ENCODE data around the gene CCL4. TPM values are rescaled to one million over a fixed set of nuclear protein-coding genes. Genes with fewer than 3 reads are reported as not detected.
A peak's percentile ranks its signal among the peaks of the same experiment; 100 is the strongest.

Gene CCL4
- total and polyA plus RNA-seq, 2 donors (not counting 1 experiment from before 2014, with no cell fraction given), result 3.5 to 7.6 TPM

GRCh38 chr17:36123431-36123830, 19.8 kb downstream of the CCL4 start:
- no peak overlapping the region for H3K27ac ChIP-seq (ENCODE audit: low read length in 2 of 2)
- ATAC-seq (ENCODE audit: low read depth) (no peak), DNase-seq (no peak)
- H3K4me2 ChIP-seq (replicated peaks; ENCODE audit: low read depth, low read length, poor library complexity, severe bottlenecking), result no peak overlapping the region
- no peak overlapping the region for H2AFZ ChIP-seq (ENCODE audit: insufficient read depth, low read depth, low read length, poor library complexity, severe bottlenecking)
- H3K4me1 ChIP-seq (ENCODE audit: control insufficient read depth in 2 of 2, insufficient read depth in 2 of 2, low read length in 2 of 2), result peaks cover 35 to 37% of the 10 kb centered on the region in 2 donors
- no peaks in the 10 kb centered on the region for H3K27me3 ChIP-seq (replicated peaks in 1 of 4; ENCODE audit: control extremely low read depth in 1 of 4, control insufficient read depth in 3 of 4, insufficient read depth in 4 of 4, low read length in 3 of 4)
- CTCF ChIA-PET, result no interaction called here
- no peaks in the 10 kb centered on the region for H3K36me3 ChIP-seq (replicated peaks in 1 of 2; ENCODE audit: control extremely low read depth in 1 of 2, control insufficient read depth in 1 of 2, extremely low read depth in 1 of 2, insufficient read depth in 2 of 2, low read length in 1 of 2)
- no peaks in the 10 kb centered on the region for H4K20me1 ChIP-seq (ENCODE audit: control insufficient read depth, insufficient read depth, low read length, poor library complexity, severe bottlenecking)
- Mint-ChIP-seq H3K4me1 (peaks cover 37% of the 10 kb centered on the region), H3K27me3 (no peaks in the 10 kb centered on the region), H3K4me3 (no peak overlapping the region), H3K27ac (no peak overlapping the region), H3K9me3 (ENCODE audit: insufficient read depth) (peaks cover 9% of the 10 kb centered on the region)
- no peak overlapping the region for H3K9ac ChIP-seq (ENCODE audit: low read length)
- intact Hi-C loops (cut with micrococcal nuclease), result no loop called here
- no peak overlapping the region for H3K4me3 ChIP-seq (ENCODE audit: control extremely low read depth in 1 of 5, extremely low read depth in 1 of 5, insufficient read depth in 1 of 5, low read depth in 2 of 5, low read length in 4 of 5)
- POLR2A ChIA-PET, result no interaction called here
- peaks cover 0 to 29% (median 24%) of the 10 kb centered on the region in 3 donors for H3K9me3 ChIP-seq (ENCODE audit: control extremely low read depth in 1 of 3, control insufficient read depth in 2 of 3, insufficient read depth in 1 of 3, low read length in 2 of 3)
- H3K79me2 ChIP-seq (ENCODE audit: control insufficient read depth, insufficient read depth, low read length), result no peaks in the 10 kb centered on the region
- 100% methylated on average over 1 of the region's 2 CpGs for WGBS (ENCODE audit: insufficient coverage)
- TF ChIP-seq, protein P1, sequence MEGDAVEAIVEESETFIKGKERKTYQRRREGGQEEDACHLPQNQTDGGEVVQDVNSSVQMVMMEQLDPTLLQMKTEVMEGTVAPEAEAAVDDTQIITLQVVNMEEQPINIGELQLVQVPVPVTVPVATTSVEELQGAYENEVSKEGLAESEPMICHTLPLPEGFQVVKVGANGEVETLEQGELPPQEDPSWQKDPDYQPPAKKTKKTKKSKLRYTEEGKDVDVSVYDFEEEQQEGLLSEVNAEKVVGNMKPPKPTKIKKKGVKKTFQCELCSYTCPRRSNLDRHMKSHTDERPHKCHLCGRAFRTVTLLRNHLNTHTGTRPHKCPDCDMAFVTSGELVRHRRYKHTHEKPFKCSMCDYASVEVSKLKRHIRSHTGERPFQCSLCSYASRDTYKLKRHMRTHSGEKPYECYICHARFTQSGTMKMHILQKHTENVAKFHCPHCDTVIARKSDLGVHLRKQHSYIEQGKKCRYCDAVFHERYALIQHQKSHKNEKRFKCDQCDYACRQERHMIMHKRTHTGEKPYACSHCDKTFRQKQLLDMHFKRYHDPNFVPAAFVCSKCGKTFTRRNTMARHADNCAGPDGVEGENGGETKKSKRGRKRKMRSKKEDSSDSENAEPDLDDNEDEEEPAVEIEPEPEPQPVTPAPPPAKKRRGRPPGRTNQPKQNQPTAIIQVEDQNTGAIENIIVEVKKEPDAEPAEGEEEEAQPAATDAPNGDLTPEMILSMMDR (IDR thresholded peaks at IDR 0.05), result no peak
- TF ChIP-seq EZH2 (IDR thresholded peaks at IDR 0.05; ENCODE audit: borderline replicate concordance, insufficient read depth, low read depth, low read length, poor library complexity, severe bottlenecking), result no peak

DNA sequence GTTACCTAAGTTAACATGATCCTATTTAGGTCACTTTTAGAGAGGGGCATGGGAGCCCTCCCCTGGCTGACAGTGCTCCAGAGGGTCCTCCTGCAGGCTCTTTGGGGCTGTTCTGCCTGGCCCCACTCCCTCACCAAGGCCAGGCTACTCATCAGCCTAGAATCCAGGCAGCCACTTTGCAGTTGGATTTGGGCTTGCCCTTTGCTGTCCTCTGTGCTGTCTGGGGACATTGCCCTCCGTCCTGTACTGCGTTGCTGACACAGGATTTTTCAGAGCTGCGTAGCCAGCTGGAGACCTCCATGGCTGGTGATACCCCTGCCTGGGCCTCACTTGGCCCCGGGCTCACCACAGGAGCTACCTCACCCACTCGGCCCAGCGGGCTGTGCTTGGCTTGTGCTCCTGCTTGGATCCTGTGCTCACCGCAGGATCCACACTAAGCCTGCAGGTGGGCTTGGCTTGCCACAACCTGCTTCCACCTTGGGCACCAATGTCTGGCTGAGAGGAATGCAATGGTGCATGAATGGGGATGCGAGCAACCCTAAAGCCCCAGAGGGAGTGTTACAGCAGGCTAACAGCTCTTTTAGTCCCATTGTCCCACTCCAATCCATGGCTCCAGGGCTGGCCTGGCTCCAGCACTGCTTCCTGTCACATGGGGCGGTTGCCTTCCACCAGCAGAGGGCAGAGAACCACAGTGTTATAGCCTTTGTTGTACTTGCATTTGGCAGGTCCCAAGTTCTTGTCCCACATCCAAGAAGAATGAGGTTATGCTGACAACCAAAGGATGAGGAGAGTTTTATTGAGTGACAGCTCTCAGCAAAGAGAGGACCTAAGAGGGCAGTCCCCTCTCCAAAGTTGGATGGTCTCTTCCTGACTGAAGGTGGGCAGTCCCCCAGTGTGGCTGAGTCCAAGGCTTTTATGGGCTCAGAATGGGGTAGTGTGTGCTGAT, 21.5 kb downstream of the CCL4 start:
- Histone ChIP-seq H3K9ac (ENCODE audit: low read length) (peak overlapping the region; percentile 2), H3K4me1 (ENCODE audit: control insufficient read depth in 2 of 2, insufficient read depth in 2 of 2, low read length in 2 of 2) (peaks cover 45 to 49% of the 10 kb centered on the region in 2 donors), H3K79me2 (ENCODE audit: control insufficient read depth, insufficient read depth, low read length) (no peaks in the 10 kb centered on the region), H3K36me3 (replicated peaks in 1 of 2; ENCODE audit: control extremely low read depth in 1 of 2, control insufficient read depth in 1 of 2, extremely low read depth in 1 of 2, insufficient read depth in 2 of 2, low read length in 1 of 2) (no peaks in the 10 kb centered on the region), H4K20me1 (ENCODE audit: control insufficient read depth, insufficient read depth, low read length, poor library complexity, severe bottlenecking) (no peaks in the 10 kb centered on the region), H3K4me2 (replicated peaks; ENCODE audit: low read depth, low read length, poor library complexity, severe bottlenecking) (no peak overlapping the region), H3K4me3 (ENCODE audit: control extremely low read depth in 1 of 5, extremely low read depth in 1 of 5, insufficient read depth in 1 of 5, low read depth in 2 of 5, low read length in 4 of 5) (no peak overlapping the region), H3K27ac (ENCODE audit: low read length in 2 of 2) (no peak overlapping the region), H2AFZ (ENCODE audit: insufficient read depth, low read depth, low read length, poor library complexity, severe bottlenecking) (no peak overlapping the region), H3K9me3 (ENCODE audit: control extremely low read depth in 1 of 3, control insufficient read depth in 2 of 3, insufficient read depth in 1 of 3, low read length in 2 of 3) (peaks cover 0 to 29% (median 24%) of the 10 kb centered on the region in 3 donors), H3K27me3 (replicated peaks in 1 of 4; ENCODE audit: control extremely low read depth in 1 of 4, control insufficient read depth in 3 of 4, insufficient read depth in 4 of 4, low read length in 3 of 4) (no peaks in the 10 kb centered on the region)
- no peak overlapping the region for H3K27ac Mint-ChIP-seq
- no peaks in the 10 kb centered on the region for H3K27me3 Mint-ChIP-seq
- peaks cover 9% of the 10 kb centered on the region for H3K9me3 Mint-ChIP-seq (ENCODE audit: insufficient read depth)
- POLR2A ChIA-PET, result no interaction called here
- CTCF ChIA-PET, result no interaction called here
- no peak for ATAC-seq (ENCODE audit: low read depth)
- H3K4me3 Mint-ChIP-seq, result no peak overlapping the region
- intact Hi-C loops (cut with micrococcal nuclease), result loop anchor here (5.0 kb wide), 1 partner anchor 53 kb away; no protein-coding TSS in a partner anchor
- TF ChIP-seq EZH2 (IDR thresholded peaks at IDR 0.05; ENCODE audit: borderline replicate concordance, insufficient read depth, low read depth, low read length, poor library complexity, severe bottlenecking), result no peak
- TF ChIP-seq, protein P1 (IDR thresholded peaks at IDR 0.05), result no peak
- 92% methylated on average over 8 of the region's 9 CpGs for WGBS (ENCODE audit: insufficient coverage)
- DNase-seq, result no peak
- peaks cover 45% of the 10 kb centered on the region for H3K4me1 Mint-ChIP-seq
